Kidney (tissue), 14 donors: Measurements from ENCODE around the gene DUSP10. TPM values are rescaled to one million over a fixed set of nuclear protein-coding genes. Genes with fewer than 3 reads are reported as not detected.

Experiments used
- DNase-seq, 5 donors: peaks; one replicate each; pipeline ENCODE4 v3.0.0-alpha.2; 2013 to 2020
- FAIRE-seq: peaks from 2 replicates; lab custom pipeline; 2012; peaks lifted over from hg19 to GRCh38; lab: Jason Lieb, UNC
- H3K27ac ChIP-seq, 2 donors: one replicate each; pipeline ENCODE4 v1.7.0; 2013; ENCODE audit warnings: low read depth in 2 of 2, low read length in 2 of 2, inconsistent platforms in 1 of 2
- H3K27me3 ChIP-seq: one replicate; pipeline ENCODE4 v1.7.1; 2013; ENCODE audit warnings: low read length, inconsistent platforms; ENCODE audit not compliant: control insufficient read depth, insufficient read depth
- H3K36me3 ChIP-seq, 3 donors: one replicate each; pipeline versions ENCODE4 v1.7.0 to v1.7.1; 2013; ENCODE audit warnings: low read length in 3 of 3, control low read depth in 1 of 3, inconsistent platforms in 1 of 3; ENCODE audit not compliant: insufficient read depth in 3 of 3, control insufficient read depth in 2 of 3
- H3K4me1 ChIP-seq, 3 donors: one replicate each; pipeline versions ENCODE4 v1.7.0 to v1.7.1; 2013; ENCODE audit warnings: low read length in 3 of 3, inconsistent platforms in 1 of 3, low read depth in 1 of 3; ENCODE audit not compliant: control insufficient read depth in 2 of 3, insufficient read depth in 2 of 3
- H3K4me3 ChIP-seq, 3 donors: one replicate each; pipeline versions ENCODE4 v1.7.0 to v1.8.1; 2013; ENCODE audit warnings: low read length in 3 of 3, control low read depth in 1 of 3, inconsistent platforms in 1 of 3
- H3K9ac ChIP-seq, 3 donors: one replicate each; pipeline versions ENCODE4 v1.7.0 to v1.7.1; 2013; ENCODE audit warnings: low read length in 3 of 3, control low read depth in 1 of 3, inconsistent platforms in 1 of 3
- H3K9me3 ChIP-seq, 3 donors: one replicate each; pipeline versions ENCODE4 v1.7.0 to v1.7.1; 2013; ENCODE audit warnings: low read length in 3 of 3, control low read depth in 1 of 3, inconsistent platforms in 1 of 3; ENCODE audit not compliant: control insufficient read depth in 2 of 3, insufficient read depth in 1 of 3
- CTCF ChIP-seq: IDR thresholded peaks from 3 replicates; pipeline ENCODE4 v1.5.1; 2012; ENCODE audit warnings: mild to moderate bottlenecking, moderate library complexity, borderline replicate concordance; ENCODE audit not compliant: insufficient read depth; ENCODE audit errors: extremely low read depth
- intact Hi-C: fragments of 100-400 bp; cut with DNase I; formaldehyde crosslinking; loops from one replicate; pipeline ENCODE4 v1.11.1; 2022
- polyA plus RNA-seq: library from polyadenylated mRNA; stranded (reverse); fragments of 350-450 nt; fragmentation: Illumina TruSeq; extraction: RNeasy Lipid Tissue Mini Kit (QIAGEN cat#74804); gene quantifications from one replicate; pipeline ENCODE4 v1.2.3, GENCODE V29; 2014; ENCODE audit warnings: low read depth, low replicate concordance; ENCODE audit not compliant: insufficient read depth
- total RNA-seq: library from RNA; stranded (reverse); fragmentation: NEBNext Ultra II Directional; extraction: Animal tissue kit (Norgen Biotek cat#: 25700); gene quantifications from one replicate; pipeline ENCODE4 v1.2.1, GENCODE V29; 2021
- donor health status: control.
- donor health status: control.
- donor health status: control.
- donor health status: control.
- donor health status: control.
- donor health status: DM: yes; HTN: yes; CAD: no.
- donor health status: Normal renal cell carcinoma (clear cell type).

Gene DUSP10
- total and polyA plus RNA-seq, 2 donors from 2014 or later, result 1.0 to 5.3 TPM

GRCh38 chr1:221736714-221737113, 5.2 kb downstream of the DUSP10 start:
- no peak overlapping the region for H3K27ac ChIP-seq
- intact Hi-C loops, result no loop called here
- H3K4me3 ChIP-seq, result no peak overlapping the region
- TF ChIP-seq CTCF, result no peak
- DNase-seq (no peak), FAIRE-seq (no peak)
- no peak overlapping the region for H3K9ac ChIP-seq
- H3K9me3 ChIP-seq, result no peaks in the 10 kb centered on the region
- peaks cover 0 to 2% (median 0%) of the 10 kb centered on the region in 3 donors for H3K36me3 ChIP-seq
- H3K27me3 ChIP-seq, result peaks cover 4% of the 10 kb centered on the region
- H3K4me1 ChIP-seq, result peaks cover 0 to 4% (median 2%) of the 10 kb centered on the region in 3 donors

- peaks cover 0 to 4% (median 0%) of the 10 kb centered on the region in 3 donors for H3K4me1 ChIP-seq
- DNase-seq (peak in 1 of 5 donors; percentile 29), FAIRE-seq (no peak)
- H3K9me3 ChIP-seq, result no peaks in the 10 kb centered on the region
- peaks cover 0 to 2% (median 0%) of the 10 kb centered on the region in 3 donors for H3K36me3 ChIP-seq
- no peak for TF ChIP-seq CTCF
- H3K9ac ChIP-seq, result no peak overlapping the region
- no peak overlapping the region for H3K4me3 ChIP-seq
- peaks cover 4% of the 10 kb centered on the region for H3K27me3 ChIP-seq
- intact Hi-C loops, result no loop called here
- H3K27ac ChIP-seq, result no peak overlapping the region
Observed at GRCh38 chr1:221735999-221736398, 5.9 kb downstream of the DUSP10 start.

GRCh38 chr1:221734187-221734586, 7.7 kb downstream of the DUSP10 start:
- Histone ChIP-seq H3K9me3 (no peaks in the 10 kb centered on the region), H3K27ac (no peak overlapping the region), H3K4me1 (no peaks in the 10 kb centered on the region), H3K9ac (no peak overlapping the region), H3K36me3 (peaks cover 0 to 2% (median 0%) of the 10 kb centered on the region in 3 donors), H3K4me3 (no peak overlapping the region), H3K27me3 (no peaks in the 10 kb centered on the region)
- TF ChIP-seq CTCF, result no peak
- FAIRE-seq (no peak), DNase-seq (no peak)
- intact Hi-C loops, result no loop called here

GRCh38 chr1:221732052-221732451, 9.8 kb downstream of the DUSP10 start:
- TF ChIP-seq CTCF, result no peak
- Histone ChIP-seq H3K9ac (no peak overlapping the region), H3K9me3 (no peaks in the 10 kb centered on the region), H3K36me3 (no peaks in the 10 kb centered on the region), H3K27me3 (no peaks in the 10 kb centered on the region), H3K27ac (no peak overlapping the region), H3K4me3 (no peak overlapping the region), H3K4me1 (no peaks in the 10 kb centered on the region)
- DNase-seq (no peak), FAIRE-seq (no peak)
- intact Hi-C loops, result no loop called here
